HepG2 (cell line): ENCODE measurements around the gene PPP2R5E. TPM values are rescaled to one million over a fixed set of nuclear protein-coding genes. Genes with fewer than 3 reads are reported as not detected.

ENCODE experiments used
- polyA plus RNA-seq, 8 experiments: library from polyadenylated mRNA; depleted of rRNA in 3 of 8; stranded (reverse) in 7 of 8; unstranded in 1 of 8; fragments of >200 nt; fragmentation: Illumina TruSeq in 4 of 8; extraction: Trizol in 4 of 8; gene quantifications; 2 replicates each; pipeline versions ENCODE4 v1.2.1 to v1.2.3, GENCODE V29; 2011 to 2016; ENCODE audit warnings: low read depth in 4 of 8, missing spikeins in 1 of 8, mixed read lengths in 1 of 8; ENCODE audit not compliant: insufficient read depth in 1 of 8
- small RNA-seq, 3 experiments: library from RNA; depleted of rRNA; stranded (forward); fragments of <200 nt; gene quantifications; one replicate each; pipeline ENCODE3, GENCODE V24; 2012; ENCODE audit warnings: low read depth in 2 of 3, low replicate concordance in 1 of 3; ENCODE audit not compliant: insufficient read length in 3 of 3, insufficient read depth in 2 of 3
- total RNA-seq, 5 experiments: library from RNA; depleted of rRNA; stranded (reverse); fragments of >200 nt; fragmentation: Illumina TruSeq; extraction: Trizol; gene quantifications; 2 replicates each; pipeline ENCODE4 v1.2.3, GENCODE V29; 2016; ENCODE audit warnings: low read depth in 1 of 5

Gene PPP2R5E
- total and polyA plus RNA-seq, 2 of the 13 experiments (the other 11 are each of a cell fraction or from before 2014, with no cell fraction given) = 8.9 to 11.0 TPM

Small RNAs within 50 kb of the gene (small RNA-seq; reads per million reads assigned to genes)
- gene RF00601 = 0 reads per million in 3 experiments

Other genes starting within 250 kb of the PPP2R5E start
- not detected in 2 replicates for gene GPHB5, start 224.4 kb downstream of the PPP2R5E start, total RNA-seq (2016; rRNA removed; fragmentation: Illumina TruSeq; extraction: Trizol)
- gene GPHB5, start 224.4 kb downstream of the PPP2R5E start, polyA plus RNA-seq (2011; rRNA removed) = not detected in 2 replicates
- gene WDR89, start 98.5 kb upstream of the PPP2R5E start, total RNA-seq (2016; rRNA removed; fragmentation: Illumina TruSeq; extraction: Trizol) = 20.1 and 37.0 TPM in 2 replicates
- gene WDR89, start 98.5 kb upstream of the PPP2R5E start, polyA plus RNA-seq (2011; rRNA removed) = 4.2 and 5.2 TPM in 2 replicates
- gene SGPP1, start 184.7 kb upstream of the PPP2R5E start, total RNA-seq (2016; rRNA removed; fragmentation: Illumina TruSeq; extraction: Trizol) = 4.8 and 6.4 TPM in 2 replicates
- gene SGPP1, start 184.7 kb upstream of the PPP2R5E start, polyA plus RNA-seq (2011; rRNA removed) = 6.6 and 6.8 TPM in 2 replicates